NCI-H187 (cell line): ENCODE results near the gene CUX1.
"Not testable (repeated sequence)": the region's sequence is repeated elsewhere in the genome, so short reads cannot be mapped to it uniquely, and the experiment has no call there.

Experiments
- DNase-seq, 2 experiments: peaks; one replicate each; lab custom pipeline; 2025; lab: John Stamatoyannopoulos, UW

CUX1 gene

GRCh38 chr7:101795461-101795860 lies 22.0 kb upstream of the CUX1 start:
- DNase-seq: no peak

- DNase-seq: not testable (repeated sequence)
Measured at GRCh38 chr7:101798173-101798572, 19.3 kb upstream of the CUX1 start.

GRCh38 chr7:101803203-101804087 lies 14.0 kb upstream of the CUX1 start:
- DNase-seq: no peak

GRCh38 chr7:101804088-101804963 lies 13.1 kb upstream of the CUX1 start:
- no peak for DNase-seq

- DNase-seq: no peak
Measured at GRCh38 chr7:101804967-101805366, 12.5 kb upstream of the CUX1 start.

- DNase-seq: no peak
Measured at GRCh38 chr7:101812595-101812994, 4.8 kb upstream of the CUX1 start.

GRCh38 chr7:101813402-101814019 lies 3.9 kb upstream of the CUX1 start:
- DNase-seq: no peak

GRCh38 chr7:101814081-101814990 lies 3.1 kb upstream of the CUX1 start:
- no peak for DNase-seq

GRCh38 chr7:101814991-101815825 lies 2.2 kb upstream of the CUX1 start:
- DNase-seq: no peak

GRCh38 chr7:101815826-101816594 lies 1.4 kb upstream of the CUX1 start:
- DNase-seq: peak; percentile 29 to 77

GRCh38 chr7:101816595-101817470 lies 593 bp upstream of the CUX1 start:
- DNase-seq: no peak

- no peak for DNase-seq
Measured at GRCh38 chr7:101818287-101819071, 1.1 kb downstream of the CUX1 start.

- DNase-seq: no peak
Measured at GRCh38 chr7:101819183-101819582, 1.8 kb downstream of the CUX1 start.

- DNase-seq: no peak
Measured at GRCh38 chr7:101819913-101820522, 2.6 kb downstream of the CUX1 start.

GRCh38 chr7:101820703-101821102 lies 3.3 kb downstream of the CUX1 start:
- no peak for DNase-seq

- not testable (repeated sequence) for DNase-seq
Measured at GRCh38 chr7:101822632-101823031, 5.2 kb downstream of the CUX1 start.

- DNase-seq: no peak
Measured at GRCh38 chr7:101823096-101823495, 5.7 kb downstream of the CUX1 start.
